Esophagus muscularis mucosa (tissue), 4 donors: ENCODE data around the gene YEATS2.

Experiments
- CTCF ChIP-seq, 3 experiments: fragments of 200-600 bp in 2 of 3; fragments of 450-650 bp in 1 of 3; sonication (generic) in 2 of 3; IDR thresholded peaks; one replicate each; pipeline ENCODE4 v1.5.1; 2017 to 2019; ENCODE audit warnings: antibody characterized with exemption in 3 of 3, mild to moderate bottlenecking in 2 of 3, moderate library complexity in 1 of 3
- EP300 ChIP-seq: sonication (generic); formaldehyde crosslinking; IDR thresholded peaks from one replicate; pipeline ENCODE4 v1.6.1; 2017; ENCODE audit warnings: antibody characterized with exemption
- POLR2A ChIP-seq: fragments of 450-650 bp; IDR thresholded peaks from one replicate; pipeline ENCODE4 v1.6.1; 2017; ENCODE audit warnings: antibody characterized with exemption, moderate library complexity, mild to moderate bottlenecking, low read depth
- POLR2AphosphoS5 ChIP-seq, 2 donors: sonication (generic); formaldehyde crosslinking; IDR thresholded peaks; one replicate each; pipeline ENCODE4 v1.6.1; 2017; ENCODE audit warnings: antibody characterized with exemption in 2 of 2

- TF ChIP-seq CTCF (IDR thresholded peaks at IDR 0.05) (no peak), POLR2A (no peak), EP300 (no peak), POLR2AphosphoS5 (IDR thresholded peaks at IDR 0.05) (no peak)
Measured at GRCh38 chr3:183818041-183818620, 120.5 kb downstream of the YEATS2 start.
